M059J (cell line): ENCODE data around the gene PKM. TPM values are rescaled to one million over a fixed set of nuclear protein-coding genes. Genes with fewer than 3 reads are reported as not detected.
A peak's percentile ranks its signal among the peaks of the same experiment; 100 is the strongest.

ENCODE experiments used
- DNase-seq: peaks from one replicate; pipeline ENCODE4 v3.0.0-alpha.2; 2012; ENCODE audit warnings: low read depth
- total RNA-seq: library from RNA; depleted of rRNA; stranded (reverse); fragments of >200 nt; shearing (Covaris generic); gene quantifications from 2 replicates; pipeline ENCODE4 v1.2.3, GENCODE V29; 2014

PKM gene
- total RNA-seq, 1 experiment from 2014 or later = 2,981 TPM

GRCh38 chr15:72235298-72235697 is 4.3 kb upstream of the PKM start:
- no peak for DNase-seq

- DNase-seq = no peak
Measured at GRCh38 chr15:72233769-72234168, 2.8 kb upstream of the PKM start.

GRCh38 chr15:72231833-72232478 is 966 bp upstream of the PKM start:
- peak; percentile 86 for DNase-seq

GRCh38 chr15:72230197-72231065 is 559 bp downstream of the PKM start:
- peak; percentile 81 for DNase-seq

GRCh38 chr15:72229947-72230196 is 1.1 kb downstream of the PKM start:
- DNase-seq = no peak

- DNase-seq = no peak
Measured at GRCh38 chr15:72229076-72229946, 1.7 kb downstream of the PKM start.

GRCh38 chr15:72227720-72228119 is 3.3 kb downstream of the PKM start:
- DNase-seq = peak; percentile 36

- peak; percentile 90 for DNase-seq
Measured at GRCh38 chr15:72227192-72227586, 3.8 kb downstream of the PKM start.

GRCh38 chr15:72223278-72223677 is 7.7 kb downstream of the PKM start:
- no peak for DNase-seq

GRCh38 chr15:72222393-72222792 is 8.6 kb downstream of the PKM start:
- DNase-seq = peak; percentile 74

GRCh38 chr15:72220687-72221086 is 10.3 kb downstream of the PKM start:
- no peak for DNase-seq

GRCh38 chr15:72217216-72217615 is 13.8 kb downstream of the PKM start:
- no peak for DNase-seq

GRCh38 chr15:72216079-72216478 is 14.9 kb downstream of the PKM start:
- no peak for DNase-seq

GRCh38 chr15:72207558-72208085 is 23.4 kb downstream of the PKM start:
- DNase-seq = no peak

- DNase-seq = no peak
Measured at GRCh38 chr15:72206677-72207000, 24.4 kb downstream of the PKM start.

GRCh38 chr15:72205896-72206676 is 24.9 kb downstream of the PKM start:
- no peak for DNase-seq

- no peak for DNase-seq
Measured at GRCh38 chr15:72205273-72205672, 25.7 kb downstream of the PKM start.

GRCh38 chr15:72203507-72203837 is 27.5 kb downstream of the PKM start:
- peak; percentile 87 for DNase-seq

- DNase-seq = no peak
Measured at GRCh38 chr15:72202801-72203506, 28.0 kb downstream of the PKM start.

GRCh38 chr15:72202302-72202701 is 28.7 kb downstream of the PKM start:
- no peak for DNase-seq

GRCh38 chr15:72201391-72201921 is 29.5 kb downstream of the PKM start:
- DNase-seq = no peak
